Adrenal gland (tissue), 5 donors: Measurements from ENCODE around the gene OTOP3.

ENCODE experiments used
- POLR2A ChIP-seq, 2 donors: fragments of 450-650 bp; IDR thresholded peaks; one replicate each; pipeline ENCODE4 v1.6.1; 2017; ENCODE audit warnings: antibody characterized with exemption in 2 of 2, mild to moderate bottlenecking in 2 of 2, moderate library complexity in 1 of 2
- TF ChIP-seq, protein P1 (sequence below), 6 experiments: fragments of 450-650 bp in 4 of 6; fragments of 200-600 bp in 2 of 6; sonication (generic) in 1 of 6; IDR thresholded peaks; 1 replicate in 5 of 6; 2 replicates in 1 of 6; pipeline versions ENCODE4 v1.5.1 to v1.8.0; 2016 to 2021; ENCODE audit warnings: antibody characterized with exemption in 6 of 6, mild to moderate bottlenecking in 2 of 6, moderate library complexity in 1 of 6
- donor health status: DM: no; HTN: no; CAD: no.

DNA sequence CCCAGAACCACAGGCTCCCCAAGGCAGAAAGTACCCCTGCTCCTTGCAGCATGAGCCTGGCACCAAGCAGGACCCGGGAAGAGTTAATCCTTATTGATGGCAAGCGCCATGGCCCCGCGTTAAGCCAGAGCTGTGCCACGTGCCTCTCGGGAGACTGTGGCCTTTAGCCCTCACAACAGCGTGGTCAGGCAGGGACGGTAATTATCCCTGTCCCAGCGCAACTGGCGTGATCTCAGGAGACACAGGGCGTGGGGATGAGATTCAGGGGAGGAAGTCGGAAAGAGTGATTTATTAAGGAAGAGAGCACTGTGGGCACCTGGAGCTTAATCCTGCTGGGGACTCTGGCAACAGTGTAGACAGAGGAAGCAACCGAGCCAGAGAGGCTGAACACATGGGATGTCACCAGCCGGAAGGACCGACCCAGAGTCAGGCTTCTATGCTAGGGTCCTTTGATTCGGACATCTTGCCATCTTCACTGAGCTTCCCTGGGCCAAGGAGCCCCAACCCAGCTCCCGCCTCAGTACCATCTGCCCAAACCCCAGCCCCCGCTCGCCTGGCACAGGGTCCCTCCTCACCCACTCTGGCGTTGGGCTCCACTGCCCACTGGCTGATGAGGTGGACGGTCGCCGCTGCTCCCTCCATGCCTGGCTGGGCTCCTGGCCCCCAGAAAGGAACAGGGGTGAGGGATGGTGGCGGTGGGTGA, 16.9 kb downstream of the OTOP3 start:
- TF ChIP-seq, protein P1, sequence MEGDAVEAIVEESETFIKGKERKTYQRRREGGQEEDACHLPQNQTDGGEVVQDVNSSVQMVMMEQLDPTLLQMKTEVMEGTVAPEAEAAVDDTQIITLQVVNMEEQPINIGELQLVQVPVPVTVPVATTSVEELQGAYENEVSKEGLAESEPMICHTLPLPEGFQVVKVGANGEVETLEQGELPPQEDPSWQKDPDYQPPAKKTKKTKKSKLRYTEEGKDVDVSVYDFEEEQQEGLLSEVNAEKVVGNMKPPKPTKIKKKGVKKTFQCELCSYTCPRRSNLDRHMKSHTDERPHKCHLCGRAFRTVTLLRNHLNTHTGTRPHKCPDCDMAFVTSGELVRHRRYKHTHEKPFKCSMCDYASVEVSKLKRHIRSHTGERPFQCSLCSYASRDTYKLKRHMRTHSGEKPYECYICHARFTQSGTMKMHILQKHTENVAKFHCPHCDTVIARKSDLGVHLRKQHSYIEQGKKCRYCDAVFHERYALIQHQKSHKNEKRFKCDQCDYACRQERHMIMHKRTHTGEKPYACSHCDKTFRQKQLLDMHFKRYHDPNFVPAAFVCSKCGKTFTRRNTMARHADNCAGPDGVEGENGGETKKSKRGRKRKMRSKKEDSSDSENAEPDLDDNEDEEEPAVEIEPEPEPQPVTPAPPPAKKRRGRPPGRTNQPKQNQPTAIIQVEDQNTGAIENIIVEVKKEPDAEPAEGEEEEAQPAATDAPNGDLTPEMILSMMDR (IDR thresholded peaks at IDR 0.05) = no peak
- no peak for TF ChIP-seq POLR2A (IDR thresholded peaks at IDR 0.05)
